ENCODE results near the gene LYG1. TPM values are rescaled to one million over a fixed set of nuclear protein-coding genes. Genes with fewer than 3 reads are reported as not detected.
A peak's percentile ranks its signal among the peaks of the same experiment; 100 is the strongest.
"Not testable (repeated sequence)": the region's sequence is repeated elsewhere in the genome, so short reads cannot be mapped to it uniquely, and the experiment has no call there.

The LYG1 gene
- total RNA-seq, 1 donor from 2014 or later: 1.8 TPM

DNA sequence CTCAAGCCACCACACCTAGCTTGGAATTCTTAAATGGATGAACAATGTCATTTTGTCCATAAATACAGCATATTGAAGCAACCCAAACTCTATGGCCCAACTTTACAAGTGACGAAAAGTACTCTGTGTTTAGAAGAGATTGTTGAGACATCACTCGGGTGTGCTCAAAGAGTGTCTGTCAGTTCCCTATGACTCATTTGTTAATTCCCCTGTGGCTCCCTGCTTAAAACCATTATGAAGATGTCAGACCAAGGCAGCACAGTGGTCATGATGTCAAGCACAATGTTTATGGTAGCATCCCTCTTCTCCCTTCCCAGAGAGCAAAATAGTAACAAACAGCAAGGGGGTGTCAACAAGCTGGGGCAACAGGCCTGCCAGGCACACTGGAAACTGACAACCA is 3.0 kb downstream of the LYG1 start:
- Mint-ChIP-seq H3K36me3 (ENCODE audit: unreplicated experiment) (peaks cover 3% of the 10 kb centered on the region), H3K4me3 (ENCODE audit: unreplicated experiment) (no peak overlapping the region), H3K27me3 (ENCODE audit: unreplicated experiment) (no peaks in the 10 kb centered on the region), H3K9me3 (ENCODE audit: unreplicated experiment) (no peaks in the 10 kb centered on the region), H3K4me1 (ENCODE audit: unreplicated experiment) (no peaks in the 10 kb centered on the region), H3K27ac (ENCODE audit: unreplicated experiment) (no peak overlapping the region)
- TF ChIP-seq CTCF (IDR thresholded peaks at IDR 0.05): no peak
- no peak for DNase-seq (ENCODE audit: extremely low spot score, unreplicated experiment)

GRCh38 chr2:99285526-99285925 is 15.5 kb downstream of the LYG1 start:
- Mint-ChIP-seq H3K27ac (ENCODE audit: unreplicated experiment) (no peak overlapping the region), H3K36me3 (ENCODE audit: unreplicated experiment) (peaks cover 11% of the 10 kb centered on the region), H3K4me3 (ENCODE audit: unreplicated experiment) (no peak overlapping the region), H3K9me3 (ENCODE audit: unreplicated experiment) (peaks cover 4% of the 10 kb centered on the region), H3K4me1 (ENCODE audit: unreplicated experiment) (no peaks in the 10 kb centered on the region), H3K27me3 (ENCODE audit: unreplicated experiment) (no peaks in the 10 kb centered on the region)
- no peak for TF ChIP-seq CTCF (IDR thresholded peaks at IDR 0.05)
- no peak for DNase-seq (ENCODE audit: extremely low spot score, unreplicated experiment)

DNA sequence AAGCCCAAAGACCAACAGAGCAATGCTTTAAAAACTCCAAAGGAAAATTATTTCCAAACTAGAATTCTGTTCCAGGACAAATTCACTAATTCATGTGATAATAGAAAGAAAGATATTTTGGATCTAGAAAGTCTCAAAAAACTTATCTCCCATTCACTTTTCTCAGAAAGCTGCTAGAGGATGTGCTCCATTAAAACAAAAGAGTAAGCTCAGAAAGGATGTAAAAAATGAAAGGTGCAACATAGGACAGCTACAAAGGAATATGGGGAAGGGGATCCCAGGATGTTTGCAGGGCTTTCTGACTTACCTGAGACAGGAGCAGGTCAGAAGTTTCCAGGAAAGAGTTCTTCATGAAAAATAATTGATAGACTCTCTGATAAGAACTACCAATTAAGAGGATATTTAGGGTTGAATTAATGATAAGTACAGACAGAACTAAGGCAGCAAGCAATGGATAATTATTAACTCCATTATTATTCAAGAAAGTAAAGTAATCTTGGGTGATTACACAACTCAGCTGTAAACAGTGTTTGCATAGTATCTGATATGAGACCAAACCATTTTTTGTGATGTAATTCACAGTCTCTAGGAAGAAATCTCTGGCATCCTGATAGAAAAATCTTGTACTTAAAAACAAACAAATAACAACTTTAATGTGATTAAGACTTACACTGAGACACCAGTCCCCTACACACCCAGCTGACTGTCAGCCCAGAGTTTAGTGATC is 20.9 kb downstream of the LYG1 start:
- H3K9me3 Mint-ChIP-seq (ENCODE audit: unreplicated experiment): peaks cover 6% of the 10 kb centered on the region
- DNase-seq (ENCODE audit: extremely low spot score, unreplicated experiment): no peak
- peaks cover 17% of the 10 kb centered on the region for H3K4me1 Mint-ChIP-seq (ENCODE audit: unreplicated experiment)
- H3K4me3 Mint-ChIP-seq (ENCODE audit: unreplicated experiment): no peak overlapping the region
- TF ChIP-seq CTCF (IDR thresholded peaks at IDR 0.05): no peak
- H3K27me3 Mint-ChIP-seq (ENCODE audit: unreplicated experiment): no peaks in the 10 kb centered on the region
- H3K36me3 Mint-ChIP-seq (ENCODE audit: unreplicated experiment): peaks cover 7% of the 10 kb centered on the region
- no peak overlapping the region for H3K27ac Mint-ChIP-seq (ENCODE audit: unreplicated experiment)

- peak overlapping the region; percentile 87 for H3K27ac Mint-ChIP-seq (ENCODE audit: unreplicated experiment)
- H3K9me3 Mint-ChIP-seq (ENCODE audit: unreplicated experiment): peaks cover 6% of the 10 kb centered on the region
- H3K27me3 Mint-ChIP-seq (ENCODE audit: unreplicated experiment): peaks cover 4% of the 10 kb centered on the region
- peaks cover 17% of the 10 kb centered on the region for H3K4me1 Mint-ChIP-seq (ENCODE audit: unreplicated experiment)
- H3K4me3 Mint-ChIP-seq (ENCODE audit: unreplicated experiment): peak overlapping the region; percentile 59
- no peak for DNase-seq (ENCODE audit: extremely low spot score, unreplicated experiment)
- TF ChIP-seq CTCF (IDR thresholded peaks at IDR 0.05): no peak
- peaks cover 7% of the 10 kb centered on the region for H3K36me3 Mint-ChIP-seq (ENCODE audit: unreplicated experiment)
Observed at GRCh38 chr2:99278793-99279291, 22.2 kb downstream of the LYG1 start.

GRCh38 chr2:99278195-99278765 is 22.7 kb downstream of the LYG1 start:
- Mint-ChIP-seq H3K27ac (ENCODE audit: unreplicated experiment) (peak overlapping the region; percentile 87), H3K4me1 (ENCODE audit: unreplicated experiment) (peaks cover 17% of the 10 kb centered on the region)

More at GRCh38 chr2:99278195-99278765, 22.7 kb downstream of the LYG1 start:
- H3K9me3 Mint-ChIP-seq (ENCODE audit: unreplicated experiment); H3K27me3 Mint-ChIP-seq (ENCODE audit: unreplicated experiment); H3K4me3 Mint-ChIP-seq (ENCODE audit: unreplicated experiment); DNase-seq (ENCODE audit: extremely low spot score, unreplicated experiment); H3K36me3 Mint-ChIP-seq (ENCODE audit: unreplicated experiment): not testable (repeated sequence)
